PC-3 (cell line): Measurements from ENCODE around the gene USP51.

Source experiments
- CTCF ChIP-seq: fragments of 300-600 bp; sonication (generic); conservative IDR thresholded peaks from 2 replicates; pipeline ENCODE4 v1.5.1; 2017; ENCODE audit warnings: antibody characterized with exemption, low read depth, mild to moderate bottlenecking, low read length
- EZH2phosphoT487 ChIP-seq: fragments of 300-600 bp; sonication (generic); IDR thresholded peaks from 2 replicates; pipeline ENCODE4 v1.6.1; 2018; ENCODE audit warnings: mild to moderate bottlenecking, antibody characterized with exemption, low read length, borderline replicate concordance

GRCh38 chrX:55480390-55481062 lies 9.1 kb downstream of the USP51 start:
- no peak for TF ChIP-seq CTCF
- no peak for TF ChIP-seq EZH2phosphoT487
